Measurements from ENCODE around the gene CLVS2. TPM values are rescaled to one million over a fixed set of nuclear protein-coding genes. Genes with fewer than 3 reads are reported as not detected.

The CLVS2 gene
- polyA plus RNA-seq, 4 donors: 0.12 to 0.60 (median 0.23) TPM

DNA sequence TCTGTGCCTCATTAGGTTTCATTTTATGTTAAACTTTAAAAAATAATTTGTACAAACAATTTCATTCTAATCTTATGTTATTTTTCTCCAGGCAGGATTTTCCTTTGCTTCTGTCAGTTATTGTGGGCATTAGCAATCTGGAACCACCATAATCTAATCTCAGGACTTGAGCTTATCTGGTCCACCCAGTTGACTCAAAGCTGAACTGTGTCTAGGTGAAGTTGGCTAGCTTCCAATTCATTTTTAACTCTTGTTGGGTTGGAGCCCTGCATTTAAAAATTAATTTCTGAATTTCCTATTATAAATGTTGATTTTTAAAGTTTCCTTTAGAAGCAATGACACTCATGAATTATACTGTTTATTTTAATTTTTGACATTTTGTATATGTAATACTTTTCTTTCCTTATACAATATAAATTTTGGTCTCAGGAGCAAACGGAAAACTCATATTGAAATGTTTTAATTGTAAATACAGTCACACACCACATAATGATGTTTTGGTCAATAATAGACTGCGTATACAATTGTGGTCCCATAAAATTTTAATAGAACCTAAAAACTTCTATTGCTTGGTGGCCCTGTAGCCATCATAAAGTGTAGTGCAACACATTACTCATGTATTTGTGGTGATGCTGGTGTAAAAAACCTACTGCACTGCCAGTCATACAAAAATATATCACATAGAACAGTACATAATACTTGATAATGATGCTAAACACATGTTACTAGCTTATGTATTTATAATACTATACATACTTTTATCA lies 121.3 kb downstream of the CLVS2 start:
- DNase-seq (ENCODE audit: low read depth in 4 of 4, low spot score in 3 of 4): no peak

DNA sequence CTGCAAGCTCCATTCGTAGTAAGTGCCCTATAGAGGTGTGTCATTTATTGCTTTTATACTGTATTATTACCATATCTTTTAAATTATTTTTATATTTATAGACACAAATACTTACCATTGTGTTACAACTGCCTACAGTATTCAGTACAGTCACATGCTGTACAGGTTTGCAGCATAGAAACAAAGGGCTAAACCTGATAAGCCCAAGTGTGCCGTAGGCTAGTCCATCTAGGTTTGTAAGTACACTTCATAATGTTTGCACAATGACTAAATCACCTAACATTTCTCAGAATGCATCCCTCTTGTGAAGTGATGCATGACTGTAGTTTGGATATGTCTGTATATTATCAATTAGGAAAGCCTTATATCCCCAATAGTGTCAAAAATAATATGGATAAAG lies 122.8 kb downstream of the CLVS2 start:
- no peak for DNase-seq (ENCODE audit: low read depth in 4 of 4, low spot score in 3 of 4)

Other genes starting within 250 kb of the CLVS2 start
- under 1 TPM in 3 of 4 donors, not detected in 1; 0.17 to 0.86 (median 0.29) TPM for gene FABP7, start 216.5 kb upstream of the CLVS2 start, polyA plus RNA-seq (ENCODE audit: insufficient read length in 4 of 4)
- gene SMPDL3A, start 207.0 kb upstream of the CLVS2 start, polyA plus RNA-seq (ENCODE audit: insufficient read length in 4 of 4): 10 to 100 TPM; 12.2 to 15.2 (median 13.7) TPM